Measurements from ENCODE around the gene LRRC4. TPM values are rescaled to one million over a fixed set of nuclear protein-coding genes. Genes with fewer than 3 reads are reported as not detected.

The LRRC4 gene
- total RNA-seq, 1 experiment from 2014 or later = 0.26 TPM

DNA sequence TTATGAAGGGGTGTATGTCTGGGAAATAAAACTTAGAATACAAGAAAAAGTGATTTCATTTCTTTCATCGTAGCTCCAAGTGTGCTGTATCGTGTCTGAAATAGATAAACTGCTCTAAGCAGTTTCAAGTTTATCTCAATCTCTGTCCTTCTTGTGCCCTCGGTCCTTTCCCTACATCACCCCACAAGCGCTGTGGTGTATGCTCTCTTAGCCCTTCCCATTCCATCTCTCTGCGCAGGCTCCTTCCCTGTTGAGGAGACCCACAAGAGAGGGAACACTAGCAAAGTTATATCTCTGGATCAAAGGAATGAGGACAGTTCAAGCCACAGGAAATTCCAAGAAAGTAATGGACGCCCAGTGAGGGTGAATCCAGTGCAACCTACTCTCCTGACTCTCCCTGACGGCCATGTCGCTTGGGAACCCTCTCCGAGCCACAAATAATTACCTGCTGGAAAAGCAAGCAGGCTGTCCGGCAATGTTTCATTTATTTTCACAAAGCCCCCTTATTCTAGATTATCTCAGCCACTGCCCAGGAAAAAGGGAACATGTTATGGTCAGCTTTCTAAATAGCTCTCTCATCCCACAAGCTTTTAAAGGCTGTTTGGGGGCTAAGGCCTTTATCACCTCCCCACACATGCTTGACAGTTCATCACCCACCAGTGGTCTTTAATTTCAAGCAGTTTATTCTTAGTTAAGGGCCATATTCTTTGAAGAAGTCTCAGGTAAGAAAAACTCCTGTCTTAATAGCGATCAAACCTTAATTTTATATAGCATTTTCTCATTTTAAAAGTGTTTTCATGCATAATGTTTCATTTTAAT lies 34.8 kb downstream of the LRRC4 start:
- intact Hi-C loops (cut with micrococcal nuclease) = no loop called here
- TF ChIP-seq EZH2 (IDR thresholded peaks at IDR 0.05; ENCODE audit: low read length, unreplicated experiment) (no peak), EZH2phosphoT487 (IDR thresholded peaks at IDR 0.05; ENCODE audit: borderline replicate concordance, low read length) (no peak)
- TF ChIP-seq, protein P1, sequence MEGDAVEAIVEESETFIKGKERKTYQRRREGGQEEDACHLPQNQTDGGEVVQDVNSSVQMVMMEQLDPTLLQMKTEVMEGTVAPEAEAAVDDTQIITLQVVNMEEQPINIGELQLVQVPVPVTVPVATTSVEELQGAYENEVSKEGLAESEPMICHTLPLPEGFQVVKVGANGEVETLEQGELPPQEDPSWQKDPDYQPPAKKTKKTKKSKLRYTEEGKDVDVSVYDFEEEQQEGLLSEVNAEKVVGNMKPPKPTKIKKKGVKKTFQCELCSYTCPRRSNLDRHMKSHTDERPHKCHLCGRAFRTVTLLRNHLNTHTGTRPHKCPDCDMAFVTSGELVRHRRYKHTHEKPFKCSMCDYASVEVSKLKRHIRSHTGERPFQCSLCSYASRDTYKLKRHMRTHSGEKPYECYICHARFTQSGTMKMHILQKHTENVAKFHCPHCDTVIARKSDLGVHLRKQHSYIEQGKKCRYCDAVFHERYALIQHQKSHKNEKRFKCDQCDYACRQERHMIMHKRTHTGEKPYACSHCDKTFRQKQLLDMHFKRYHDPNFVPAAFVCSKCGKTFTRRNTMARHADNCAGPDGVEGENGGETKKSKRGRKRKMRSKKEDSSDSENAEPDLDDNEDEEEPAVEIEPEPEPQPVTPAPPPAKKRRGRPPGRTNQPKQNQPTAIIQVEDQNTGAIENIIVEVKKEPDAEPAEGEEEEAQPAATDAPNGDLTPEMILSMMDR (conservative IDR thresholded peaks at IDR 0.05; ENCODE audit: low read depth, low read length) = no peak

DNA sequence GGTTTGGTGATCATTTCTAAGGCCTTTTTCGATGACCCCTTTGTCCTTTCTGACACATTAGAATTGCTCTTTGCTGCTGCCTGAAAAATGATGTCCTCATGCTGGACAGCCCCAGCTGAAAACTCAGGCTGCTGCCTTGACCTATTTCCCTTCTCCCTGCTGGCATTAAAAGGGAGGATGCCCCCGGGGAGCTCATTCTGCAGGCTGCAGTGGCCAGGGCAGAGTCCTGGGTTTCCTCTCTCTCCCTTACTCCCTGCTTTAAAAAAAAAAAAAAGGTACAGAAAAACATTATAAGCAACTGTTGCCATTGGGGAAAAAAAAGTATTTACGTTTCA lies 35.4 kb downstream of the LRRC4 start:
- POLR2A ChIA-PET (ENCODE audit: unreplicated experiment) = no interaction called here
- Histone ChIP-seq H3K36me3 (ENCODE audit: low read depth, low read length) (peaks cover 29% of the 10 kb centered on the region; the same call in 1 of the 2 replicates), H3K9me3 (ENCODE audit: low read length) (no peaks in the 10 kb centered on the region), H3K4me2 (ENCODE audit: low read length) (no peak overlapping the region), H3K9ac (ENCODE audit: low read length) (no peak overlapping the region), H3K4me3 (ENCODE audit: low read length) (no peak overlapping the region), H3K27me3 (ENCODE audit: low read length) (no peaks in the 10 kb centered on the region), H3F3A (ENCODE audit: low read length, unreplicated experiment) (no peaks in the 10 kb centered on the region), H3K27ac (ENCODE audit: low read length) (no peak overlapping the region), H4K20me1 (ENCODE audit: low read length) (no peaks in the 10 kb centered on the region; the same call in 1 of the 2 replicates), H3K4me1 (ENCODE audit: insufficient read depth, low read length) (no peaks in the 10 kb centered on the region), H3K79me2 (ENCODE audit: low read length) (no peaks in the 10 kb centered on the region), H2AFZ (ENCODE audit: low read length) (no peak overlapping the region), H3K9me2 (replicated peaks; ENCODE audit: low read length) (no peaks in the 10 kb centered on the region)
- CTCF ChIA-PET = no interaction called here
- no peak for TF ChIP-seq EZH2 (IDR thresholded peaks at IDR 0.05; ENCODE audit: low read length, unreplicated experiment)
- TF ChIP-seq, protein P1 (conservative IDR thresholded peaks at IDR 0.05; ENCODE audit: low read depth, low read length) = no peak
- no peak for TF ChIP-seq EZH2phosphoT487 (IDR thresholded peaks at IDR 0.05; ENCODE audit: borderline replicate concordance, low read length)
- ATAC-seq = no peak
- no peak for DNase-seq
- intact Hi-C loops (cut with micrococcal nuclease) = no loop called here
- BruUV-seq (replicated peaks) = no TSS peak

More for the DNA sequence above, 34.8 kb downstream of the LRRC4 start:
- Histone ChIP-seq H3K9me3 (ENCODE audit: low read length) (no peaks in the 10 kb centered on the region), H3K36me3 (ENCODE audit: low read depth, low read length) (peaks cover 24% of the 10 kb centered on the region; the same call in 1 of the 2 replicates), H4K20me1 (ENCODE audit: low read length) (no peaks in the 10 kb centered on the region; the same call in 1 of the 2 replicates), H3K79me2 (ENCODE audit: low read length) (no peaks in the 10 kb centered on the region), H3K9me2 (replicated peaks; ENCODE audit: low read length) (no peaks in the 10 kb centered on the region), H3F3A (ENCODE audit: low read length, unreplicated experiment) (no peaks in the 10 kb centered on the region), H3K4me3 (ENCODE audit: low read length) (no peak overlapping the region), H3K9ac (ENCODE audit: low read length) (no peak overlapping the region), H3K4me2 (ENCODE audit: low read length) (no peak overlapping the region), H3K4me1 (ENCODE audit: insufficient read depth, low read length) (no peaks in the 10 kb centered on the region), H2AFZ (ENCODE audit: low read length) (no peak overlapping the region), H3K27ac (ENCODE audit: low read length) (no peak overlapping the region), H3K27me3 (ENCODE audit: low read length) (no peaks in the 10 kb centered on the region)
- CTCF ChIA-PET = no interaction called here
- ATAC-seq (no peak), DNase-seq (no peak)
- POLR2A ChIA-PET (ENCODE audit: unreplicated experiment) = no interaction called here
- BruUV-seq (replicated peaks) = no TSS peak
